ENCODE measurements around the gene EGLN2. TPM values are rescaled to one million over a fixed set of nuclear protein-coding genes. Genes with fewer than 3 reads are reported as not detected.

EGLN2 gene
- total and polyA plus RNA-seq, 9 of the 15 experiments (the other 6 are each of a cell fraction or from before 2014, with no cell fraction given): 9.6 to 114 (median 71.0) TPM

DNA sequence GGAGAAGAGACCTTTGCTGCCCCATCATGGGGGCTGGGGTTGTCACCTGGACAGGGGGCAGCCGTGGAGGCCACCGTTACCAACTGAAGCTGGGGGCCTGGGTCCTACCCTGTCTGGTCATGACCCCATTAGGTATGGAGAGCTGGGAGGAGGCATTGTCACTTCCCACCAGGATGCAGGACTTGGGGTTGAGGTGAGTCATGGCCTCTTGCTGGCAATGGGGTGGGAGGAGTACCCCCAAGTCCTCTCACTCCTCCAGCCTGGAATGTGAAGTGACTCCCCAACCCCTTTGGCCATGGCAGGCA lies 9.0 kb downstream of the EGLN2 start:
- Histone ChIP-seq H4K20me1 (replicated peaks; ENCODE audit: control insufficient read depth, insufficient read depth, low read length) (peaks cover 40% of the 10 kb centered on the region), H3K27me3 (ENCODE audit: control insufficient read depth in 2 of 2, insufficient read depth in 2 of 2, low read length in 2 of 2) (no peaks in the 10 kb centered on the region), H3K9me1 (ENCODE audit: control insufficient read depth, insufficient read depth, low read length) (peaks cover 18% of the 10 kb centered on the region), H3K36me3 (ENCODE audit: control insufficient read depth, insufficient read depth, low read length) (peaks cover 67% of the 10 kb centered on the region), H3K9me3 (replicated peaks; ENCODE audit: control insufficient read depth, insufficient read depth, low read depth, low read length) (no peaks in the 10 kb centered on the region), H3K9ac (ENCODE audit: insufficient read depth in 1 of 2, low read depth in 2 of 2, low read length in 2 of 2) (peak overlapping the region in 1 of 2 experiments; percentile 59; a peak in 1 of 4 replicates), H2AFZ (ENCODE audit: low read depth, low read length) (no peak overlapping the region), H3K4me2 (ENCODE audit: insufficient read depth, low read length) (no peak overlapping the region), H3K27ac (ENCODE audit: extremely low read depth, low read depth, low read length) (no peak overlapping the region), H3K4me1 (replicated peaks in 1 of 2; ENCODE audit: control insufficient read depth in 2 of 2, insufficient read depth in 2 of 2, low read length in 2 of 2) (peaks cover 31 to 76% of the 10 kb centered on the region in 2 experiments), H3K79me2 (ENCODE audit: control insufficient read depth, insufficient read depth, low read length) (peaks cover 51% of the 10 kb centered on the region), H3K4me3 (no peak overlapping the region)
- in situ Hi-C loops (cut with MboI): no loop called here
- TF ChIP-seq ZNF263 (CRISPR knock-in tag; IDR thresholded peaks at IDR 0.05; ENCODE audit: borderline replicate concordance) (no peak), RBM15 (IDR thresholded peaks at IDR 0.05; ENCODE audit: insufficient read depth, low read length) (no peak), NFE2 (IDR thresholded peaks at IDR 0.05; ENCODE audit: low read depth) (no peak), POLR2G (IDR thresholded peaks at IDR 0.05; ENCODE audit: low read depth, low read length) (peak; percentile 43; the same call in 1 of the 2 replicates), POLR2A (conservative IDR thresholded peaks at IDR 0.05) (0 out of 2 replicates have a peak, but pooled peaks have one; percentile 9)
- TF ChIP-seq, protein P1, sequence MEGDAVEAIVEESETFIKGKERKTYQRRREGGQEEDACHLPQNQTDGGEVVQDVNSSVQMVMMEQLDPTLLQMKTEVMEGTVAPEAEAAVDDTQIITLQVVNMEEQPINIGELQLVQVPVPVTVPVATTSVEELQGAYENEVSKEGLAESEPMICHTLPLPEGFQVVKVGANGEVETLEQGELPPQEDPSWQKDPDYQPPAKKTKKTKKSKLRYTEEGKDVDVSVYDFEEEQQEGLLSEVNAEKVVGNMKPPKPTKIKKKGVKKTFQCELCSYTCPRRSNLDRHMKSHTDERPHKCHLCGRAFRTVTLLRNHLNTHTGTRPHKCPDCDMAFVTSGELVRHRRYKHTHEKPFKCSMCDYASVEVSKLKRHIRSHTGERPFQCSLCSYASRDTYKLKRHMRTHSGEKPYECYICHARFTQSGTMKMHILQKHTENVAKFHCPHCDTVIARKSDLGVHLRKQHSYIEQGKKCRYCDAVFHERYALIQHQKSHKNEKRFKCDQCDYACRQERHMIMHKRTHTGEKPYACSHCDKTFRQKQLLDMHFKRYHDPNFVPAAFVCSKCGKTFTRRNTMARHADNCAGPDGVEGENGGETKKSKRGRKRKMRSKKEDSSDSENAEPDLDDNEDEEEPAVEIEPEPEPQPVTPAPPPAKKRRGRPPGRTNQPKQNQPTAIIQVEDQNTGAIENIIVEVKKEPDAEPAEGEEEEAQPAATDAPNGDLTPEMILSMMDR (IDR thresholded peaks at IDR 0.05 in 2 of 3, conservative IDR thresholded peaks at IDR 0.05 in 1 of 3; ENCODE audit: insufficient read depth in 2 of 3, low read depth in 1 of 3, low read length in 3 of 3): 0 out of 6 replicates have a peak, but pooled peaks of 1 of the 3 experiments have one; percentile 3
- ChIA-PET CTCF (ENCODE audit: low intra/inter-chr PET ratio) (no interaction called here), POLR2A (interaction anchor here (0.7 to 3.7 kb wide), 6 partner anchors 10 to 456 kb away, joined by 3 to 26 read pairs (median 12); partner anchors contain the start of genes ACTMAP, EGLN2, HNRNPUL1 and RAB4B)
- DNase-seq (ENCODE audit: extremely low read depth in 1 of 4, low spot score in 3 of 4) (no peak), FAIRE-seq (no peak), ATAC-seq (no peak)
- BruUV-seq (replicated peaks): TSS peak; percentile 27
- WGBS (ENCODE audit: insufficient coverage, low coverage, missing lambda C conversion rate): 92% methylated on average over 2 of the region's 2 CpGs
- intact Hi-C loops (cut with micrococcal nuclease): loop anchor here (5.0 kb wide), 1 partner anchor 146 kb away; no protein-coding TSS in a partner anchor

Data from K562 (cell line).